H7 (cell line): ENCODE measurements around the gene GNA15. TPM values are rescaled to one million over a fixed set of nuclear protein-coding genes. Genes with fewer than 3 reads are reported as not detected.

Source experiments
- DNase-seq: peaks from one replicate; pipeline ENCODE4 v3.0.0; 2012
- H3K27me3 ChIP-seq: 2 replicates; pipeline ENCODE4 v1.6.0; 2011; ENCODE audit warnings: mild to moderate bottlenecking, low read length; ENCODE audit not compliant: control insufficient read depth, insufficient read depth
- H3K36me3 ChIP-seq: replicated peaks from 2 replicates; pipeline ENCODE4 v1.5.1; 2011; ENCODE audit warnings: low read length; ENCODE audit not compliant: control insufficient read depth, insufficient read depth
- H3K4me3 ChIP-seq: 2 replicates; pipeline ENCODE4 v1.5.1; 2011; ENCODE audit warnings: low read depth, mild to moderate bottlenecking, control low read depth, low read length, moderate library complexity; ENCODE audit not compliant: insufficient read depth
- total RNA-seq: library from RNA; depleted of rRNA; stranded (reverse); fragments of >200 nt; shearing (Covaris generic); gene quantifications from 2 replicates; pipeline ENCODE4 v1.2.3, GENCODE V29; 2014

Gene GNA15
- total RNA-seq, 1 experiment from 2014 or later, result not detected

- no peak overlapping the region for H3K4me3 ChIP-seq
- no peaks in the 10 kb centered on the region for H3K27me3 ChIP-seq
- H3K36me3 ChIP-seq, result no peaks in the 10 kb centered on the region; the same call in 1 of the 2 replicates
- no peak for DNase-seq
Measured at GRCh38 chr19:3123088-3123721, 12.6 kb upstream of the GNA15 start.

GRCh38 chr19:3123956-3124355 lies 11.9 kb upstream of the GNA15 start:
- Histone ChIP-seq H3K27me3 (no peaks in the 10 kb centered on the region), H3K4me3 (no peak overlapping the region), H3K36me3 (no peaks in the 10 kb centered on the region; the same call in 1 of the 2 replicates)
- DNase-seq, result no peak

GRCh38 chr19:3124630-3125029 lies 11.2 kb upstream of the GNA15 start:
- Histone ChIP-seq H3K4me3 (no peak overlapping the region), H3K27me3 (no peaks in the 10 kb centered on the region), H3K36me3 (no peaks in the 10 kb centered on the region)
- no peak for DNase-seq

- peak; percentile 96 for DNase-seq
- Histone ChIP-seq H3K4me3 (no peak overlapping the region), H3K27me3 (no peaks in the 10 kb centered on the region), H3K36me3 (no peaks in the 10 kb centered on the region)
Measured at GRCh38 chr19:3125900-3126524, 9.8 kb upstream of the GNA15 start.

- Histone ChIP-seq H3K4me3 (no peak overlapping the region), H3K36me3 (no peaks in the 10 kb centered on the region)
- peak; percentile 52 for DNase-seq
Measured at GRCh38 chr19:3129112-3129511, 6.7 kb upstream of the GNA15 start.

GRCh38 chr19:3131168-3131567 lies 4.7 kb upstream of the GNA15 start:
- Histone ChIP-seq H3K27me3 (no peaks in the 10 kb centered on the region), H3K36me3 (no peaks in the 10 kb centered on the region), H3K4me3 (no peak overlapping the region)
- DNase-seq, result no peak

More at GRCh38 chr19:3129112-3129511, 6.7 kb upstream of the GNA15 start:
- no peaks in the 10 kb centered on the region for H3K27me3 ChIP-seq

GRCh38 chr19:3132971-3133792 lies 2.7 kb upstream of the GNA15 start:
- no peaks in the 10 kb centered on the region for H3K36me3 ChIP-seq
- peak; percentile 64 for DNase-seq
- no peak overlapping the region for H3K4me3 ChIP-seq
- H3K27me3 ChIP-seq, result no peaks in the 10 kb centered on the region

- Histone ChIP-seq H3K4me3 (no peak overlapping the region), H3K27me3 (no peaks in the 10 kb centered on the region), H3K36me3 (no peaks in the 10 kb centered on the region)
- no peak for DNase-seq
Measured at GRCh38 chr19:3133793-3134116, 2.1 kb upstream of the GNA15 start.

GRCh38 chr19:3136684-3137055 lies 837 bp downstream of the GNA15 start:
- no peaks in the 10 kb centered on the region for H3K36me3 ChIP-seq
- no peak overlapping the region for H3K4me3 ChIP-seq
- H3K27me3 ChIP-seq, result no peaks in the 10 kb centered on the region
- peak; percentile 40 for DNase-seq

- no peaks in the 10 kb centered on the region for H3K36me3 ChIP-seq
- no peak for DNase-seq
- no peaks in the 10 kb centered on the region for H3K27me3 ChIP-seq
- no peak overlapping the region for H3K4me3 ChIP-seq
Measured at GRCh38 chr19:3137119-3137518, 1.3 kb downstream of the GNA15 start.

- no peaks in the 10 kb centered on the region for H3K36me3 ChIP-seq
- H3K4me3 ChIP-seq, result no peak overlapping the region
- no peak for DNase-seq
- no peaks in the 10 kb centered on the region for H3K27me3 ChIP-seq
Measured at GRCh38 chr19:3138268-3138667, 2.4 kb downstream of the GNA15 start.

GRCh38 chr19:3140667-3141038 lies 4.8 kb downstream of the GNA15 start:
- Histone ChIP-seq H3K27me3 (no peaks in the 10 kb centered on the region), H3K36me3 (no peaks in the 10 kb centered on the region), H3K4me3 (no peak overlapping the region)
- no peak for DNase-seq

- no peaks in the 10 kb centered on the region for H3K36me3 ChIP-seq
- no peak overlapping the region for H3K4me3 ChIP-seq
- no peak for DNase-seq
- H3K27me3 ChIP-seq, result no peaks in the 10 kb centered on the region
Measured at GRCh38 chr19:3142292-3142670, 6.4 kb downstream of the GNA15 start.

GRCh38 chr19:3142781-3143337 lies 7.0 kb downstream of the GNA15 start:
- DNase-seq, result no peak

More at GRCh38 chr19:3142781-3143337, 7.0 kb downstream of the GNA15 start:
- Histone ChIP-seq H3K4me3 (no peak overlapping the region), H3K27me3 (no peaks in the 10 kb centered on the region), H3K36me3 (no peaks in the 10 kb centered on the region)
